GM06990 (cell line): ENCODE results near the gene GLG1.
"Not testable (repeated sequence)": the region's sequence is repeated elsewhere in the genome, so short reads cannot be mapped to it uniquely, and the experiment has no call there.

Experiments
- DNase-seq: peaks from one replicate; pipeline ENCODE4 v3.0.0-alpha.2; 2011; ENCODE audit not compliant: insufficient read length; ENCODE audit errors: extremely low read depth
- H3K27me3 ChIP-seq: replicated peaks from 2 replicates; pipeline ENCODE4 v1.6.0; 2011; ENCODE audit warnings: low read length; ENCODE audit not compliant: control insufficient read depth, insufficient read depth
- H3K36me3 ChIP-seq: 2 replicates; pipeline ENCODE4 v1.5.1; 2011; ENCODE audit warnings: low read length; ENCODE audit not compliant: control insufficient read depth, insufficient read depth
- H3K4me3 ChIP-seq: replicated peaks from 2 replicates; pipeline ENCODE4 v1.5.1; 2011; ENCODE audit warnings: low read depth, mild to moderate bottlenecking, control low read depth, low read length
- CTCF ChIP-seq: IDR thresholded peaks from 2 replicates; pipeline ENCODE4 v1.5.1; 2011; ENCODE audit warnings: low read length, control low read depth, mild to moderate bottlenecking, inconsistent platforms; ENCODE audit not compliant: insufficient read depth, poor library complexity, severe bottlenecking

GLG1 gene

GRCh38 chr16:74447578-74447977, 159.3 kb downstream of the GLG1 start:
- DNase-seq, result no peak
- Histone ChIP-seq H3K36me3 (peaks cover 8% of the 10 kb centered on the region), H3K4me3 (no peak overlapping the region), H3K27me3 (no peaks in the 10 kb centered on the region)
- TF ChIP-seq CTCF, result no peak

- H3K4me3 ChIP-seq, result no peak overlapping the region
- H3K36me3 ChIP-seq, result peaks cover 8% of the 10 kb centered on the region
- TF ChIP-seq CTCF, result no peak
- DNase-seq, result no peak
- no peaks in the 10 kb centered on the region for H3K27me3 ChIP-seq
Observed at GRCh38 chr16:74446866-74447265, 160.0 kb downstream of the GLG1 start.

GRCh38 chr16:74443624-74444346, 163.1 kb downstream of the GLG1 start:
- DNase-seq, H3K36me3 ChIP-seq: not testable (repeated sequence)

GRCh38 chr16:74439685-74440084, 167.2 kb downstream of the GLG1 start:
- Histone ChIP-seq H3K36me3 (no peaks in the 10 kb centered on the region), H3K27me3 (no peaks in the 10 kb centered on the region), H3K4me3 (no peak overlapping the region)
- no peak for DNase-seq
- no peak for TF ChIP-seq CTCF

More at GRCh38 chr16:74443624-74444346, 163.1 kb downstream of the GLG1 start:
- H3K27me3 ChIP-seq, H3K4me3 ChIP-seq: not testable (repeated sequence)

- Histone ChIP-seq H3K4me3 (no peak overlapping the region), H3K36me3 (no peaks in the 10 kb centered on the region), H3K27me3 (no peaks in the 10 kb centered on the region)
- TF ChIP-seq CTCF, result no peak
- no peak for DNase-seq
Observed at GRCh38 chr16:74438492-74438979, 168.4 kb downstream of the GLG1 start.

- no peak overlapping the region for H3K4me3 ChIP-seq
- DNase-seq, result no peak
- TF ChIP-seq CTCF, result no peak
- H3K27me3 ChIP-seq, result no peaks in the 10 kb centered on the region
- no peaks in the 10 kb centered on the region for H3K36me3 ChIP-seq
Observed at GRCh38 chr16:74431516-74431915, 175.4 kb downstream of the GLG1 start.
